ENCODE measurements around the gene RALGPS1. TPM values are rescaled to one million over a fixed set of nuclear protein-coding genes. Genes with fewer than 3 reads are reported as not detected.

RALGPS1 gene
- total RNA-seq, 1 experiment from 2014 or later, result 28.5 TPM

DNA sequence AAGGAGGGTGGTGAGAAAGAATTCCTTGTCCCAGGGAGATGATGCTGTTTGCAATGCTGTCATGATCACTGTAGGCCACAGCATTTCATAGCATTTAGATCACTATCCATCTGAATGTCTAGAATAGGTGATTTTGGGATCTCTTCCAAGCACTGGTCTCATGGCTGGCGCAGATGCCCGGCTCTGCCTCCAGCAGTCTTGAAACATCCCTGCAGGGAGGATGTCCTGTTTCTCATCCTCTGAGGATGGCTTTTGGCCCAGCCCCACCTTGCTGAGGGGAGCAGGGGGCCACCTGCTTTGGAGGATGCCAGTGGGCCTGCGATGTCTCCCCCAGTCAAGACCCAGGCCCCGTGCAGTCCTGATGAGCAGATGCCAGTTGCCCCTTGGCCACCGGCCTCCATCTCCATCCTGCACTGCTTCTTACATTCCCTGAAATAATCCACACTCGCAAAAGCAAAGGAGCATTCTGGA is 286.5 kb downstream of the RALGPS1 start:
- CTCF ChIA-PET, result interaction anchor here (1.1 to 9.5 kb wide), 6 partner anchors 12 to 260 kb away, joined by 3 to 63 read pairs (median 5); no protein-coding TSS in a partner anchor
- no peak for DNase-seq (ENCODE audit: low spot score)
- Mint-ChIP-seq H3K36me3 (no peaks in the 10 kb centered on the region), H3K27ac (no peak overlapping the region), H3K4me1 (peaks cover 7% of the 10 kb centered on the region), H3K9me3 (no peaks in the 10 kb centered on the region), H3K4me3 (no peak overlapping the region), H3K27me3 (ENCODE audit: low read depth) (no peaks in the 10 kb centered on the region; the same call in 1 of the 2 replicates)
- TF ChIP-seq GABPB1 (CRISPR knock-in tag; IDR thresholded peaks at IDR 0.05) (no peak), ZNF423 (CRISPR knock-in tag; IDR thresholded peaks at IDR 0.05) (no peak), MYBL2 (CRISPR knock-in tag; IDR thresholded peaks at IDR 0.05) (no peak), TEAD4 (CRISPR knock-in tag; IDR thresholded peaks at IDR 0.05) (no peak), ETV6 (CRISPR knock-in tag; IDR thresholded peaks at IDR 0.05) (no peak), OVOL2 (CRISPR knock-in tag; IDR thresholded peaks at IDR 0.05; ENCODE audit: borderline replicate concordance) (no peak), ZNF219 (CRISPR knock-in tag; IDR thresholded peaks at IDR 0.05; ENCODE audit: borderline replicate concordance) (no peak)
- TF ChIP-seq, protein P1, sequence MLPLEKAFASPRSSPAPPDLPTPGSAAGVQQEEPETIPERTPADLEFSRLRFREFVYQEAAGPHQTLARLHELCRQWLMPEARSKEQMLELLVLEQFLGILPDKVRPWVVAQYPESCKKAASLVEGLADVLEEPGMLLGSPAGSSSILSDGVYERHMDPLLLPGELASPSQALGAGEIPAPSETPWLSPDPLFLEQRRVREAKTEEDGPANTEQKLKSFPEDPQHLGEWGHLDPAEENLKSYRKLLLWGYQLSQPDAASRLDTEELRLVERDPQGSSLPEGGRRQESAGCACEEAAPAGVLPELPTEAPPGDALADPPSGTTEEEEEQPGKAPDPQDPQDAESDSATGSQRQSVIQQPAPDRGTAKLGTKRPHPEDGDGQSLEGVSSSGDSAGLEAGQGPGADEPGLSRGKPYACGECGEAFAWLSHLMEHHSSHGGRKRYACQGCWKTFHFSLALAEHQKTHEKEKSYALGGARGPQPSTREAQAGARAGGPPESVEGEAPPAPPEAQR (CRISPR knock-in tag; IDR thresholded peaks at IDR 0.05), result no peak
- TF ChIP-seq, protein P2, sequence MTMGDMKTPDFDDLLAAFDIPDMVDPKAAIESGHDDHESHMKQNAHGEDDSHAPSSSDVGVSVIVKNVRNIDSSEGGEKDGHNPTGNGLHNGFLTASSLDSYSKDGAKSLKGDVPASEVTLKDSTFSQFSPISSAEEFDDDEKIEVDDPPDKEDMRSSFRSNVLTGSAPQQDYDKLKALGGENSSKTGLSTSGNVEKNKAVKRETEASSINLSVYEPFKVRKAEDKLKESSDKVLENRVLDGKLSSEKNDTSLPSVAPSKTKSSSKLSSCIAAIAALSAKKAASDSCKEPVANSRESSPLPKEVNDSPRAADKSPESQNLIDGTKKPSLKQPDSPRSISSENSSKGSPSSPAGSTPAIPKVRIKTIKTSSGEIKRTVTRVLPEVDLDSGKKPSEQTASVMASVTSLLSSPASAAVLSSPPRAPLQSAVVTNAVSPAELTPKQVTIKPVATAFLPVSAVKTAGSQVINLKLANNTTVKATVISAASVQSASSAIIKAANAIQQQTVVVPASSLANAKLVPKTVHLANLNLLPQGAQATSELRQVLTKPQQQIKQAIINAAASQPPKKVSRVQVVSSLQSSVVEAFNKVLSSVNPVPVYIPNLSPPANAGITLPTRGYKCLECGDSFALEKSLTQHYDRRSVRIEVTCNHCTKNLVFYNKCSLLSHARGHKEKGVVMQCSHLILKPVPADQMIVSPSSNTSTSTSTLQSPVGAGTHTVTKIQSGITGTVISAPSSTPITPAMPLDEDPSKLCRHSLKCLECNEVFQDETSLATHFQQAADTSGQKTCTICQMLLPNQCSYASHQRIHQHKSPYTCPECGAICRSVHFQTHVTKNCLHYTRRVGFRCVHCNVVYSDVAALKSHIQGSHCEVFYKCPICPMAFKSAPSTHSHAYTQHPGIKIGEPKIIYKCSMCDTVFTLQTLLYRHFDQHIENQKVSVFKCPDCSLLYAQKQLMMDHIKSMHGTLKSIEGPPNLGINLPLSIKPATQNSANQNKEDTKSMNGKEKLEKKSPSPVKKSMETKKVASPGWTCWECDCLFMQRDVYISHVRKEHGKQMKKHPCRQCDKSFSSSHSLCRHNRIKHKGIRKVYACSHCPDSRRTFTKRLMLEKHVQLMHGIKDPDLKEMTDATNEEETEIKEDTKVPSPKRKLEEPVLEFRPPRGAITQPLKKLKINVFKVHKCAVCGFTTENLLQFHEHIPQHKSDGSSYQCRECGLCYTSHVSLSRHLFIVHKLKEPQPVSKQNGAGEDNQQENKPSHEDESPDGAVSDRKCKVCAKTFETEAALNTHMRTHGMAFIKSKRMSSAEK (CRISPR knock-in tag; IDR thresholded peaks at IDR 0.05; ENCODE audit: borderline replicate concordance), result no peak
- POLR2A ChIA-PET, result no interaction called here
- no peak for ATAC-seq

DNA sequence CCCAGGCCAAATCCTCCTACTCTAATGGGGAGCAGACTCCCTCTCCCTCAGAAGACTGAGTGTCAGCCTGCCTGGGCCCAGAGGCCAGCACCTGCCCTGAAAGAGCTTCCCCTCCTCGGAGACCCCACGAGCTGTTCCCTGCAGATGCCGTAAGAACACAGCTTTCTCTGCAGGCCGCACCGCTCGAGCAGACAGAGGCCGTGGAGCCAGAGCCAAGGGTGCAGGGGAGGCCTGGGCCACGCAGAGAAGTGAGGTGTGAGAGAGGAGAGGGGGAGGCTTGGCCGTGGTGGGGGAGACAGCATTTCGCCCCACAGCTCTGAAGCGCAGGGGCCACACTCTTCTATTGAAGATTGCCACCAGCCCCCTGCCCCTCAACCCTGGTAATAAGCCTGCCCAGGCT is 287.1 kb downstream of the RALGPS1 start:
- no peak overlapping the region for H3K27ac Mint-ChIP-seq
- no peaks in the 10 kb centered on the region; the same call in 1 of the 2 replicates for H3K27me3 Mint-ChIP-seq (ENCODE audit: low read depth)
- DNase-seq (ENCODE audit: low spot score) (no peak), ATAC-seq (no peak)
- H3K9me3 Mint-ChIP-seq, result no peaks in the 10 kb centered on the region
- peaks cover 7% of the 10 kb centered on the region for H3K4me1 Mint-ChIP-seq
- H3K4me3 Mint-ChIP-seq, result no peak overlapping the region
- no peaks in the 10 kb centered on the region for H3K36me3 Mint-ChIP-seq
- POLR2A ChIA-PET, result no interaction called here
- TF ChIP-seq JUN (CRISPR knock-in tag; IDR thresholded peaks at IDR 0.05), result no peak
- CTCF ChIA-PET, result interaction anchor here (1.7 to 9.5 kb wide), 4 partner anchors 12 to 261 kb away, joined by 3 to 63 read pairs (median 34); no protein-coding TSS in a partner anchor

DNA sequence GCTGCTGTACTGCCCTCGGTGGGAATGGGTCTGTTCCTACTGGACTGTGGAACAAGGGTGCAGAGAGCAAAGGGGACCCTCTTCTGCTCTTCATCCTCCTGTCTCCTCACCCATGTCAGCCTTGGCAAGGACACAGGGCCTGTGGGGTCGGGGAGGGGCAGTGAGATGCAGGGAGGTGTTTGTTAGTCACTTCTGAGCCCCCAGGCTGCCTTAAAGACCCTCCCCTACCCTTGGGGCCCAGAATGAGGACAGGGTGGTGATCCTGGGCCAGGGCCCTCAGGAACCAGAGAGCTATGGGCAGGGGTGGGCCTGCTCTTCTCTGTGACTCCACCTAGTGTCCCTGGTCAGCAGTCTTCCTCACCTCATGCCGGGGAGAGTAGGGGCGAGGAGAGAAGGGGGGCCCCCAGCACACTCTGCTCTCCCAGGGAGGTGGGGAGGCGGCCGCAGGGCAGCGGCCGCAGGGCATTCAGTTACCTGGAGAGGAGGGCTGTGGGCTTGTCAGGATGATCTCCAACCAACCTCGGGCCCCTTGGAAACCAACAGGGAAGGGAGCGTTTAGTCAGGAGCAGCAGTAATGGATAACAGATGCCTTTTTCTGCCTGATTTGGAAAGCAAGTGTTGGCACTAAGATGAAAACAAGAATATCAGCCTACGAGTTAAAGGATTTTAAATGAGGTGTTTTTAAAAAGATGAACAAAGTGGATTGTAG is 288.0 kb downstream of the RALGPS1 start:
- H3K4me1 Mint-ChIP-seq, result peaks cover 7% of the 10 kb centered on the region
- ATAC-seq, result no peak
- ChIA-PET CTCF (interaction anchor here (2.0 to 9.5 kb wide), 2 partner anchors 11 to 255 kb away, joined by 8 to 63 read pairs; no protein-coding TSS in a partner anchor), POLR2A (no interaction called here)
- DNase-seq (ENCODE audit: low spot score), result no peak
- H3K36me3 Mint-ChIP-seq, result no peaks in the 10 kb centered on the region
- H3K9me3 Mint-ChIP-seq, result no peaks in the 10 kb centered on the region
- no peak overlapping the region for H3K4me3 Mint-ChIP-seq
- H3K27ac Mint-ChIP-seq, result peak overlapping the region; percentile 19; the same call in 1 of the 2 replicates
- no peaks in the 10 kb centered on the region; the same call in 1 of the 2 replicates for H3K27me3 Mint-ChIP-seq (ENCODE audit: low read depth)
- TF ChIP-seq, protein P3, sequence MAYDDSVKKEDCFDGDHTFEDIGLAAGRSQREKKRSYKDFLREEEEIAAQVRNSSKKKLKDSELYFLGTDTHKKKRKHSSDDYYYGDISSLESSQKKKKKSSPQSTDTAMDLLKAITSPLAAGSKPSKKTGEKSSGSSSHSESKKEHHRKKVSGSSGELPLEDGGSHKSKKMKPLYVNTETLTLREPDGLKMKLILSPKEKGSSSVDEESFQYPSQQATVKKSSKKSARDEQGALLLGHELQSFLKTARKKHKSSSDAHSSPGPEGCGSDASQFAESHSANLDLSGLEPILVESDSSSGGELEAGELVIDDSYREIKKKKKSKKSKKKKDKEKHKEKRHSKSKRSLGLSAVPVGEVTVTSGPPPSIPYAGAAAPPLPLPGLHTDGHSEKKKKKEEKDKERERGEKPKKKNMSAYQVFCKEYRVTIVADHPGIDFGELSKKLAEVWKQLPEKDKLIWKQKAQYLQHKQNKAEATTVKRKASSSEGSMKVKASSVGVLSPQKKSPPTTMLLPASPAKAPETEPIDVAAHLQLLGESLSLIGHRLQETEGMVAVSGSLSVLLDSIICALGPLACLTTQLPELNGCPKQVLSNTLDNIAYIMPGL (CRISPR knock-in tag; IDR thresholded peaks at IDR 0.05), result no peak
- TF ChIP-seq, protein P4, sequence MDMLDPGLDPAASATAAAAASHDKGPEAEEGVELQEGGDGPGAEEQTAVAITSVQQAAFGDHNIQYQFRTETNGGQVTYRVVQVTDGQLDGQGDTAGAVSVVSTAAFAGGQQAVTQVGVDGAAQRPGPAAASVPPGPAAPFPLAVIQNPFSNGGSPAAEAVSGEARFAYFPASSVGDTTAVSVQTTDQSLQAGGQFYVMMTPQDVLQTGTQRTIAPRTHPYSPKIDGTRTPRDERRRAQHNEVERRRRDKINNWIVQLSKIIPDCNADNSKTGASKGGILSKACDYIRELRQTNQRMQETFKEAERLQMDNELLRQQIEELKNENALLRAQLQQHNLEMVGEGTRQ (CRISPR knock-in tag; IDR thresholded peaks at IDR 0.05), result no peak
- TF ChIP-seq MXD4 (CRISPR knock-in tag; IDR thresholded peaks at IDR 0.05; ENCODE audit: borderline replicate concordance), result no peak
- TF ChIP-seq, protein P5, sequence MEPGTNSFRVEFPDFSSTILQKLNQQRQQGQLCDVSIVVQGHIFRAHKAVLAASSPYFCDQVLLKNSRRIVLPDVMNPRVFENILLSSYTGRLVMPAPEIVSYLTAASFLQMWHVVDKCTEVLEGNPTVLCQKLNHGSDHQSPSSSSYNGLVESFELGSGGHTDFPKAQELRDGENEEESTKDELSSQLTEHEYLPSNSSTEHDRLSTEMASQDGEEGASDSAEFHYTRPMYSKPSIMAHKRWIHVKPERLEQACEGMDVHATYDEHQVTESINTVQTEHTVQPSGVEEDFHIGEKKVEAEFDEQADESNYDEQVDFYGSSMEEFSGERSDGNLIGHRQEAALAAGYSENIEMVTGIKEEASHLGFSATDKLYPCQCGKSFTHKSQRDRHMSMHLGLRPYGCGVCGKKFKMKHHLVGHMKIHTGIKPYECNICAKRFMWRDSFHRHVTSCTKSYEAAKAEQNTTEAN (CRISPR knock-in tag; IDR thresholded peaks at IDR 0.05), result no peak
- TF ChIP-seq, protein P6, sequence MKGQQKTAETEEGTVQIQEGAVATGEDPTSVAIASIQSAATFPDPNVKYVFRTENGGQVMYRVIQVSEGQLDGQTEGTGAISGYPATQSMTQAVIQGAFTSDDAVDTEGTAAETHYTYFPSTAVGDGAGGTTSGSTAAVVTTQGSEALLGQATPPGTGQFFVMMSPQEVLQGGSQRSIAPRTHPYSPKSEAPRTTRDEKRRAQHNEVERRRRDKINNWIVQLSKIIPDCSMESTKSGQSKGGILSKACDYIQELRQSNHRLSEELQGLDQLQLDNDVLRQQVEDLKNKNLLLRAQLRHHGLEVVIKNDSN (CRISPR knock-in tag; IDR thresholded peaks at IDR 0.05), result no peak
- no peak for TF ChIP-seq CBFB (CRISPR knock-in tag; IDR thresholded peaks at IDR 0.05; ENCODE audit: low read depth)
- TF ChIP-seq, protein P7, sequence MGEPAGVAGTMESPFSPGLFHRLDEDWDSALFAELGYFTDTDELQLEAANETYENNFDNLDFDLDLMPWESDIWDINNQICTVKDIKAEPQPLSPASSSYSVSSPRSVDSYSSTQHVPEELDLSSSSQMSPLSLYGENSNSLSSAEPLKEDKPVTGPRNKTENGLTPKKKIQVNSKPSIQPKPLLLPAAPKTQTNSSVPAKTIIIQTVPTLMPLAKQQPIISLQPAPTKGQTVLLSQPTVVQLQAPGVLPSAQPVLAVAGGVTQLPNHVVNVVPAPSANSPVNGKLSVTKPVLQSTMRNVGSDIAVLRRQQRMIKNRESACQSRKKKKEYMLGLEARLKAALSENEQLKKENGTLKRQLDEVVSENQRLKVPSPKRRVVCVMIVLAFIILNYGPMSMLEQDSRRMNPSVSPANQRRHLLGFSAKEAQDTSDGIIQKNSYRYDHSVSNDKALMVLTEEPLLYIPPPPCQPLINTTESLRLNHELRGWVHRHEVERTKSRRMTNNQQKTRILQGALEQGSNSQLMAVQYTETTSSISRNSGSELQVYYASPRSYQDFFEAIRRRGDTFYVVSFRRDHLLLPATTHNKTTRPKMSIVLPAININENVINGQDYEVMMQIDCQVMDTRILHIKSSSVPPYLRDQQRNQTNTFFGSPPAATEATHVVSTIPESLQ (CRISPR knock-in tag; IDR thresholded peaks at IDR 0.05), result no peak
- TF ChIP-seq ZNF121 (CRISPR knock-in tag; IDR thresholded peaks at IDR 0.05), result no peak
- no peak for TF ChIP-seq SMAD3 (CRISPR knock-in tag; IDR thresholded peaks at IDR 0.05; ENCODE audit: borderline replicate concordance)
